NCI-H2107 (cell line): ENCODE data around the gene HAUS7.

Experiments
- DNase-seq: peaks from one replicate; lab custom pipeline; 2025; lab: John Stamatoyannopoulos, UW

Gene HAUS7

DNA sequence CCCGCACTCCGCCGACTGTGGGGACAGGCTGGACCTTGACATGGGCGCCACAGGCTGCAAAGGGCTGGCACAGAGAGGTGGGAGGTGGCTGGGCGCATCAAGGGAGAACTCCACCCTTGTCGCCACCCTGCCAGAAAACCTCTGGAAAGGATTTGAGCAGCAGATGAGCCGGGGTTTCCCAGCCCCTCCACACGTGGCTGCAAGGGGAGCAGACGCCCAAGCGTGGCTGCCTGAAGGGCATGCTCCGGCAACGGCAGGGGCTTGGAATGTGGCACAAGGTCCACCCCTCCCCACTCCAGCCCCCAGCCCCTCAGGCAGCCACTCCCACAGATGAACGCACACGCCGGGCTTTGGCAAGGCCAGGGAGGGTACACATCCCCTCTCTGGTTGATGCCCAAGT lies 29.0 kb upstream of the HAUS7 start:
- DNase-seq, result no peak

DNA sequence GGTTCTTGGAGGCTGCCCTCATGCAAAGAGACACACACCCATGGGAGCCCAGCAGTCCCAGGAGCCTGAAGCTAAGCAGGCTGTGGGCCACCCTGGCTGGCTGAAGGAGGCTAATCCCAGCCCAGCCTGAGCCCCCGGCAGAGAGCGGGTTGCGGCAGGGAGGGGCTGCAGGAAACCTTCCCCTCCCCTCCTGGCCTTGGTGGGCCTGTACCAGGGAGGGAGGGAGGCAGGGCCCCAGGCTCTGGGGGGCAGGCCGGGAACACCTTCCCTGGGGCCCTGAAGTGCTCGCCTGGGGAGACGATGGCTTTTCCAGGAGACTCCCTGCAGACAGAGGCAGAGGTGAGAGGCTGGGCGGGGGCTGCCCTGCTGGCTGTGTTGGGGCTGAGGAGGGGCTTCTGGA lies 28.1 kb upstream of the HAUS7 start:
- DNase-seq, result no peak

DNA sequence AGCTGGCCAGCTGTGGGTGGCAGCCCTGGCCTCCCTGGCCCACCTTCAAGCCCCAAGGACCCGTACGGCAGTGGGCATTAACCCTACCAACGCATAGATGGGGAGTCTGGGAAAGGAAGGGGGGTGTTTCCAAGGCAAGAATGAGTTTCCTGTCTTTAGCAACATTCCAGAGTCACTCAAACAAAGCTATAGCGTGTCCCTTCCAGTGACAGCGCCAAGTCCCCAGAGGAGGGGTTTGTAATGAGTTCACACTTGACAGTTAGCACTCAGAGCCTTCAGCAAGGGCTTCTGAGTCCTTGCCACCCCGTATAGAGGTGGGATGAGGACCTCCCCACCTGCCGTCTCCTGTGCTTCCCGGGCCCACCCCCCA lies 26.2 kb upstream of the HAUS7 start:
- no peak for DNase-seq

DNA sequence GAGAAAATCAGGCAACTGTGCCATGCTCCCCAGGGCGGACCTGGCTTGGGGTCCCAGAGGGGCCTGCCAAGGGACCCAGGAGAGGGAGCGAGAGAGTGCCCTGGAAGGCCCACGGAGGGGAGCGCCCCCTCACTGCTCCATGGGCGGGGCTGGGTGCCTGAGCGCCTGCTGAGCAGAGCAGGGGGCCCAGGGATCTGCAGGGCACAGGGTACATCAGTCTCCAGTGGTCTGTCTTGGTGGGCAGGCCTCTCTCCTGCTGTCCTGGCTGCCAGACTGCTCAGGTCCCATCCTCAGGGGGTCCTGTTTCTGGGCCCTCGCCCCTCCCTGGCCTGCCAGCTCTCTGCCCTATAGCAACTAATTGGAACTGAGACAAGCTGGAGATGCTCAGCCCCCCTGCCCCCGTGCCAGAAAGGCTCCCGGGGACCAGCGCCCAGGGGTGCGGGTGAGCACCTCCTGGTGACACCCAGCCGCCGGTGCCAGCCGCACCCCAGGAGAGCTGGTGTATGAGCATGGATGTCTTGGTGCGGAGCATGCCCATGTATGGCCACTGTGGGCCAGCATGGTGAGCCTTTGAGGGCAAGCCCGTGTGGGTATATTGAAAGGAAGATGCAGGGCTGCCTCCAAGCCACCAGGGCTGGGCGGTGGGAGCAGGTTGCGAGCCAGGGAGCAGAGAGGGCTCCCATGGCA lies 25.7 kb upstream of the HAUS7 start:
- no peak for DNase-seq

DNA sequence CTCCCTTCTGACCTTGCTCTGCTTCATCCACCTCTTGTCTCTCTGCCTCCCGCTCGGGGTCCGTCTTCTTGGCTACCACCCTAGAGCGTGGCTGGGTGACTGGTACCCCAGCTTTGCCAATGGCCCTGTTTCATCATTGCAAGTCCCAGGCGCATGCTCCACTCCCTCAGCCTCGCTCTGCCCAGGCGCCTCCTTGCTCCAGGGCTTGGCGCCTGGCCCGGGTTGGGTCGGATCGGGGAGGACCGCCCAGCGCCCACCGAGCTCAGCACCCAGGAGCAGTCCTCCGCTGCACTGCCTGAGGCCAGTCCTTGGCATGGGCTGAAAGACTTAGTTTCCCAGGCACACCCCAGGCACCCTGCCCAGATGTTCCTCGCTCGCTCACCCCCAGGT lies 25.0 kb upstream of the HAUS7 start:
- no peak for DNase-seq

DNA sequence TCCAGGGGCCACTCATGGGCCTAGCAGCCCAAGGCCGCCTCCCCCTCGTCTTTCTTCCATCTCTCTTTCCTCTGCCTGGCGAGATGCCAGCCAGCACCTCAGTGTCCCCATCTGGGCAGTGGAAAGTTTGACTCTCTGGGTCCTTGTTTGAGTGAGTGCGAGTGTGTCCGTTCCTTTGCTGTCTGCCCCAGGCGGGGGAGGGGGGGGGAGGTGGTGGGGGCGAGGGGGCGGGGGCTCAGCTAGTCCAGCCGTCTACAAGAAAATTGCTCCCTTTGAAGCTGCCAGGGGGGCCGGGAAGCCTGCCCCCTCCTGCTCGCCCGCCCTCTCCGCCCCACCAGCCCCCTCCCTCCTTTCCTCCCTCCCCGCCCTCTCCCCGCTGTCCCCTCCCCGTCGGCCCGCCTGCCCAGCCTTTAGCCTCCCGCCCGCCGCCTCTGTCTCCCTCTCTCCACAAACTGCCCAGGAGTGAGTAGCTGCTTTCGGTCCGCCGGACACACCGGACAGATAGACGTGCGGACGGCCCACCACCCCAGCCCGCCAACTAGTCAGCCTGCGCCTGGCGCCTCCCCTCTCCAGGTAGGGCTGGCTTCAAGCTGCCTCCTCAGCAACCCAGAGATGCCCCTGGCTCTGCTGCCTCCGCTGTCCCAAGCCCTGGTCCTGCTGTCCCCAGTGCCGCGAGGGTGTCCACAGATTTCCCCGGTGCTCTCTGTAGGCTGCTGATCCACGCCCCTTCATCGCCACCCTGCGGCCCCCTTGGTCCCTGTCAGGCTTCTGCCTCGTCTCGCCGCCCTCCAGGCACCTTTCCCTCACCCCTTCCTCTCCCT lies 24.4 kb upstream of the HAUS7 start, which contains the start of gene BGN:
BGN (plus strand) TSS at position 440 of the 821 bp plus-strand sequence. CDS start 9,652 bp downstream, outside the sequence.
- DNase-seq, result no peak

DNA sequence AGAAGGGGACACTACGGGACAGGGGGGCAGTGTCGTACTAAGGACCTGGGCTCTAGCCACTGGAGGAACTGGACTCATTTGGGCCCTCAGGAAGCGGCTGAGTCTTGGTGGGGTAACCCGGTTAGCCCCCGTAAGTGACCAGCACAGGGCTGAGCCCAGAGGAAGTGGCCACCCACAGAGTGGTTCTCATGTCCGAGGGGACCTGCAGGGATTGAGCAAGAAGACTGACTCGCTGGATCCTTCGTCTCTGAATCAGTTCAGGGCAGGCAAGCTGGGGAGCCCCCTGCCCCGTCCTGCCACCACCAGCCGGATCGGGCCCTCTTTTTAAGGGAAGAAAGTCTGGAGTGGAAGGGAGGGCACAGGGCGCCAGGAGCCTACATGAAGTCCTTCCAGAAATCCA lies 23.7 kb upstream of the HAUS7 start:
- DNase-seq, result no peak

DNA sequence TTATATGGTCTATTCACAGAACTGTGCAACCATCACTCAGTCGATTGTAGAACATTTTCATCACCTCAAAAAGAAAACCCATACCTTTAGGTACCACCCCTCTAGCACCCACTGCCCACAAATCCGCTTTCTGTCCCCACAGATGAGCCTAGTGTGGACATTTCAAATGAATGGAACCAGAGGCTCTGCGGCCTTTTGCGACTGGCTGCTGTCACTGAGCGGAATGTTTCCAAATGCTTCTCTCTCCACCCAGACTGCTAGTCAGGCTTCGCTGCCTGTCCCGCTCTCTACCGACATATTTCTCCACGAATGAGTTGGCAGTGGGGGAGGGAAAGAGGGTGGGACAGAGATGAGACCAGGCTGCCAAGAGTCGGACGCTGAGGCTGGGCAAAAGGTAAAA lies 22.7 kb upstream of the HAUS7 start:
- DNase-seq, result no peak

DNA sequence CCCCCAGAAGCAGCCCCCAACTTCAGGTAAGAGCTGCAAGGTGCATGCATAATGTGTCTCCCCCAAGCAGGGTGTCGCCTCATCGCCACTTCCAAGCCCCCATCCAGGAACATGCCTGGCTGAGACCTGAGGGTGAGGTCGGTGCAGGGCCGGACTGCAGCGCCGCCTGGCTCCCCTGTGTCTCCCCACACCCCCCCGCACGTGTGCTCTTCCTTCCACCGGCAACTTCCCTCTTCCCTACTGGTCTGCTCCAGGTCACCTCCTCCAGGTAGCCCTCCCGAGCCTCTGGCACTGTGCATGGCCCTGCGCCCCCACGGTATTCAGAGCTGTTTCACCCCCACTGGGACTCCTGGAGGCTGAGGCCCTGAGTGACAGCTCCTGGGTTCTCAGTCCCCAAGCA lies 22.2 kb upstream of the HAUS7 start:
- no peak for DNase-seq

DNA sequence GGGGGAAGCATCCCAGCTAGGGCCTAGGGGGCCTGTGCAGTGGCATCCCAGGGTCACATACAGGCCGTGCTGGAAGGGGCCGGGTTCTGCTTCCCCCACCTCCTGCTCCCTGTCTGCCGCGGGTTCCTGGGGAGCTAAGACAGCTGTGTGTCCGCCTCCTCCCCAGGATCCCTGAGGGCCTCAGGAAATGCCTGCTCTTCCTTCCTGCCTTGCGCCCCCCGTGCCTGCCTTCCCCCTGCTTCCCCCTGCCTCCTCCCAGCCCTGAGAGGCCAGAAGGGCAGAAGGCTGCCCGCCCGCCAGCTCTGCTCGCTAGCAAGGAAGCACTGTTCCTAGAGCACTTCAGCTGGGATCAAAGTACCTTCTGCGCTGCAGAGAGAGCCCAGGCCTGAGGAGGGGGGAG lies 21.5 kb upstream of the HAUS7 start:
- no peak for DNase-seq

DNA sequence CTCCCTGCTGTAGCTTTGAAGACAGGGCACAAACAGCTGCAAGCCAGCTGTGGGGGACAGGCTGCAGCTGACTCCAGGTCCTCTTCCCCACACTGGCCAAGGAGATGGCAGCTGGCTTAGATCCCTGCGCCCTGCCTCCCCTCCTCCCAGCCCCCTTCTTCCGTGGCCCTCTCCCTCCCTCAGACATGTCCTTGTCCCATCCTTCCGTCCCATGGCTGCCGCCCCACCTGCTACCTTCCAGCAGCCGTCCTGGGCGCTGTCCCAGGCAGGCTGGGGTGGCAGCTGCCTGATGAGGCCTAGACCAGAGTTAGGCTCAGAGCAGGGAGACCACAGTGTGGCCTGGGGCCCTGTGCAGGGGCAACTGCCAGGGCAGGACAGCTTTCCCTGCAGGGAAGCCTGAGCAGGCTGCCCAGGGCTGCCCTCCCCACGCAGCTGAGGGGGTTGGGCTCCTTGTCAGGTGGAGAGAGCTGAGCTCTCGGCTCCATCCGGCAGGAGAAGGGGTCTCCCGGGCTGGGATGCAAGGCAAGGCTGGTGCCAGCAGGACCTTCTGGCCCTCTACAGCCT lies 21.1 kb upstream of the HAUS7 start:
- DNase-seq, result no peak

DNA sequence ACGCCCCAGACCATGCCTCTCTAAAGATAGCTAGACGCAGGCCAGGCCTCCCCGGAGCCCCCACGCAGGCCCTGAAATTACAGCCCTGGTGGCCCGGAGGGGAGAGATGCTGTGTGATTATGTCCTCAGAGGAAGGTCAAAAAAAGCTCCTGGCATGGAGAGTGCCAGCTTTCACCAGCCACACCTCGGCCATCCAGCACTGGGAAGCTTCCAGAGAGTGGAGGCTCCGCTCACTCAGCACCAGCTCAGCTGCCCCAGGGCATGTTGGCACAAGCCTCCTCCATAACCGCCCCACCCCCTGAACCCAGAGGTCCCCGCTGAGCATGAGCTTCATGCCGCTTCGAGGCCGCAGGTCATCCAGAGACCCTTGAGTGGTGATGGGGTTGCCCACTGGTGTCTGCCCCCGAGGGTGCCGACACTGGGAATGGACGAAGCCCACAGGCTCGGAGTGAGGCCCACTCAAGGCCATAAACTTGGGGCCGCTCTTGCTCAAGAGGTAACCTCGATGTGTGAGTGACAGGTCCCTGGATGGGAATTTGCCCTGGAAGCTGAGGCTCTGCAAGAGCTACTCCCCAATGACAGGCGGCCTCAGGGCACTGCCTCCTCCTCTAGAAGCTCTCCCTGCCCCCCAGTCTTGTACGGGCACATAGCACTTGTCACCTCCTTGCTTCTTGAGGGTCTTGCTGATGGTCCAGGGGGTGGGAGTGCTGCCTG lies 20.0 kb upstream of the HAUS7 start:
- DNase-seq, result no peak

DNA sequence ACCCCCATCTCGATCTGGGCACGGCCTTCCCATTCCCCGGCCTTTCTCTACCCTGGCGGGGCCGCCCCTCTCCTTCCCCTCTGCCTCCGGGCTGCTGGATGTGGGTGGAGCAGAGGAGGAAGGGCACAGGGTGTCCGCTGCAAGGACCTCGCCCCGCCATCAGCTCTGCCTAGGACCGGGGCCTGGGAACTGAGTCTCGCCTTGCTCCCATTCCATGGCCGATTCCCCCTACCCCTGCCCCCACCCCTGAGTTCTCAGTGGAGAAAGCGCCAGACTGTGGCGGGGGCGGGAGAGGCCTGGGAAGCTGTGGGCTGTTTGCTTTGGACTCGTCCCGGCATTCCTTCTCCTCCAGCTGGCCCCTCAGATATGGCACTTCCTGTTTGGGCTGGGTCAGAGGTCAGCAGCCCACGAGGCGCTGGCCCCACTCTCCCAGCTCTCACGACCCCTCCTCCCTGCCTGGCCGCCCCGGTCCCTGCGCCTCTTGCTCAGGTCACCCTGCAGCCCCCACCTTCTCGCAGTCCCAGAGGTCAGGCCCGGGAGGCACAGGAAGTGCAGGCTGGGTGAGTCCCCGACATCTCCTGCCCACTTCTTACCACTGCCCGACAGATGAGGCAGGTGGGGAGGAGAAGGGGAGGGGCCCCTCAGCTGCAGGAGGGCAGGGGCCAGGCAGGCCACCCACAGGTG lies 18.0 kb upstream of the HAUS7 start:
- no peak for DNase-seq

DNA sequence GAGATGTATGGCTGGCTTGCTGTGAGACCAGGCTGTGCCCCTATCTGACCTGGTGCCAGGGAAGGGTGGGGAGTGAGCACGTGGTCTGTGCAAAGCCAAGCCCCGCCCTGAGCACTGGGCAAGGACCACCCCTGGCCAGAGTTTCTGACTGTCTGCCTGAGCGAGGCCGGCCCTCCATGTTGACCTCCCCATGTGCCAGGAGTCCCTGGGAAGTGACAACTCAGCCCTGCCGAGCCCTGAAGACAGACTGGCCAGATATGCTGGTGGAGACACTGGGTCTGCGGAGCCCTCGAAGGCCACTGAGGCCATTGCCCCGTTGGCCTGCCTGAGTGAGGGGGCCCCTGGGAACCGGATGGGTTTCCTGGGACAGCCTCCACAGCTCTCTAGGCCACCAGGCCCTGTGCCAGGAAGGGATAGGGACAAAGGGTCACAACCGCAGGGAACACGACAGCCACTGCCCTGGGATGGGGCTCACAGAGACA lies 17.3 kb upstream of the HAUS7 start:
- no peak for DNase-seq

DNA sequence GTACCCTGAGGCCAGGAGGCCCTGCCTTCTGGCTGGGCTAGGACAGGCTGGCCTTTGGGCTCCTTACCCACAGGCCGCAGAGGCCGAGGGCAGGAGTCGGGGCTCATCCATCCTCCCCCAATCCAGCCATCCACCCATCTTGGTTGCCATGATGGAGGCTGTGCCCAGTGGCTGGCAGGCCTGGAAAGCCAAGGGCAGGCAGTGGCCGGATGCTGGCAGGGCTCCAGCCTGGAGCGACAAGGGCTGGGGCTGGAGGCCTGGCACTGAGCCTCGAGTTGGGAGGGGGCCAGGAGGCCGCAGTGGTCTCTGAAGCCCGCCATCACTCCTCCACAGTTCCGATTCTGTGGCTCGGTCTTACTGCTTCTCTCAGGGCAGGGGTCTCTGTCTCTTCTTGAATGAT lies 15.8 kb upstream of the HAUS7 start:
- DNase-seq, result no peak

DNA sequence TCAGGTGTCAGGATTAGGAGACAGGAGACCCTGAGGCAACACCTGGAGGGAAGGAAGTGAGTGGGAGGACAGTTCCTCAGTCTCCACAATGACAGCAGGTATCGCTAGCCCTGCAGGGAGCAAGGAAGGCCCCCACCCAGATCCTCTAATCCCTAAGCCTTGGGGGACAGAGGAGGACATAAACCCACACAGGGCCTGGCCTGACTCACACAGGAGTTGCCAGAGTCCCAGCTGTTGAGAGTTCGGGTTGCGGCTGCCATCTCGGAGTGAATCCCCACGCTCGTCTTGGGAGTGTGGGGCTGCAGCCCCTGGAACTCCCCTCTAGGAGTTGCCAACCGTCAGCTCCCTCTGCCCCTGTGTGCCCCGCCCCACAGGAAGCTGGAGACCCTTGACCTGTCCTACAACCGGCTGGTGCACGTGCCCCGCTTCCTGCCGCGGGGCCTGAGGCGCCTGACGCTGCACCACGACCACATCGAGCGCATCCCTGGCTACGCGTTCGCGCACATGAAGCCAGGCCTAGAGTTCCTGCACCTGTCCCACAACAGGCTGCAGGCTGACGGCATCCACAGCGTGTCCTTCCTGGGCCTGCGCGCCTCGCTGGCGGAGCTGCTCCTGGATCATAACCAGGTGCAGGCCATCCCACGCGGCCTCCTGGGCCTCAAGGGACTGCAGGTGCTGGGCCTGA lies 15.2 kb upstream of the HAUS7 start:
- DNase-seq, result no peak

DNA sequence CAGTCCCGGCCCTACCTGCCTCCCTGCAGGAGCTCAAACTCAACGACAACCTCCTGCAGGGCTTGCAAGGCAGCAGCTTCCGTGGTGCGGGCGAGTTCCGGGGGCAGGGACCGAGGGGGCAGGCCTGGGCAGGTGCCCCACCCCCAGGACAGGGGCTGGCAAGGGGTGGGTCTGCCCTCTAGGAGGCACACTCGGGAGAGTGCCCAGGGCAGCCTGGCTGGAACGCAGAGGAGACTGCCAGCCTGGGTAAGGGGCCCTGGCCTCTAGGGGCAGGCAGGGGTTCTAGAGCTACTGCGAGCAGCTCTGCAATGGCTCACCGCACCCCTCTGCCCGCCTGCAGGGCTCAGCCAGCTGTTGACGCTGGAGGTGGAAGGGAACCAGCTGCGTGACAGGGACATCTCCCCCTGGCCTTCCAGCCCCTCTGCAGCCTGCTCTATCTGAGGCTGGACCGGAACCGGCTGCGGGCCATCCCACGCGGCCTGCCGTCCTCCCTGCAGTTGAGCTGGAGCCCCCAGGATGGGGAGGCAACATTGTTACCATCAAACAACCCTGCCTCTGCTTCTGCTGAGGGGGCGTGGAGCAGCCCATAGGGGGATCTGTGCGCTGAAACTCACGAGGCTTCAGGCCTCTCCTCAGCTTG lies 12.1 kb upstream of the HAUS7 start:
- no peak for DNase-seq

DNA sequence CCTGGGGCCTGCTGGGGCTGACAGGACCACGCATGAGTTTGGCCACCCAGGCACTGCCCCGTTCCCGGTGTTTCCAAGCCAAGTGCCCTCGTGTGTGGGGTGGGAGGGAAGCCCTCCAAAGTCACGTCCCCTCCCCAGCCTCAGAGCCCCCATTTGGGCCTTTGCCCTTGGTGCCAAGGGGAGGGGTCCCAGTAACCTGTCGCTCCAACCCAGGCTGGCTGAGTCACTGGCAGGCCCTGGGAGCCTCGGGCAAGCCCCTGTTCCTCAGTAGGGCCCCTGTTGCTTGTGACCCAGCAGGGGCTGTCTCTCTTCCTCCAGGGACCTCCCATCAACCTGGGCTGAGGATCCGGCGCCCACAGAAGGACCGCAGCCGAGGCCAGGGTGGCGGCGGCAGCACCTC lies 10.7 kb upstream of the HAUS7 start:
- no peak for DNase-seq

DNA sequence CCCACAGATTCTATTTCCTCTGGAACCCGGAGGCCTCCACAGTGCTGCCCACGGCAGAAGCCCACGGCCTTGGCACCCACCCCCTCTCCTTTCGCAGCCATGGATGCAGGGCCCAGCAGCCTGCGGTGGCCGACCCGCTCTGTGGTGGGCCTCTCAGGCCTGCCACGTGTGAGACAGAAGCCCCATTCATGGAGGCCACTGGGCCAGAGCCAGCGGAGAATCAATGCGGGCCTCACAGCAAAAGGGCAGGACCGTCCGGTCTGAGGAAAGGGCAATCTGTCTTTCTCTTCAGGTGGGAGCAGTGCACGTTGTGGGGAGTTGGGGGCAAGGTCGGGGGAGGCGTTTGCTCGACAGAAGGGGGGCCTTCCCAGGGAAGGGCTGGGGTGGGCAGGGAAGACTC lies 8.4 kb upstream of the HAUS7 start:
- DNase-seq, result no peak

DNA sequence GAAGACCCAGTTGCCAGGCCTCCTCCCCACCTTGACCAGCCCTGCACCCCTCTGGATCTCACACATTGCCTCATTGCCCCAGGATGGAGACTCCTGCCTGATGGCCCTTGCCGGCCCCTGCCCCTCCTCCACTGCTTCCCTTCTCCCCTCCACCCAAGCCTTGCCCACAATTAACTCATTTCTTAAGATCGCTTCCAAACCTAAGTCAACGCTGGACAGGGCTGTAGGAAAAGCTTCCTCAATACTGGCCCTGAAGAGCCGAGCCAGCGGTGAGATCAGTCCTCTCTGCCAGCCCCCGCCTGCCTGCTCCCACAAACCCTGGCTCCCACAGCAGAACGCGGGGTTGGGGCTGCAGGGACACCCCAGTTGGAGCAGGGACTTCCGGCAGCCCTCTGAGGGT lies 7.5 kb upstream of the HAUS7 start:
- DNase-seq, result no peak

DNA sequence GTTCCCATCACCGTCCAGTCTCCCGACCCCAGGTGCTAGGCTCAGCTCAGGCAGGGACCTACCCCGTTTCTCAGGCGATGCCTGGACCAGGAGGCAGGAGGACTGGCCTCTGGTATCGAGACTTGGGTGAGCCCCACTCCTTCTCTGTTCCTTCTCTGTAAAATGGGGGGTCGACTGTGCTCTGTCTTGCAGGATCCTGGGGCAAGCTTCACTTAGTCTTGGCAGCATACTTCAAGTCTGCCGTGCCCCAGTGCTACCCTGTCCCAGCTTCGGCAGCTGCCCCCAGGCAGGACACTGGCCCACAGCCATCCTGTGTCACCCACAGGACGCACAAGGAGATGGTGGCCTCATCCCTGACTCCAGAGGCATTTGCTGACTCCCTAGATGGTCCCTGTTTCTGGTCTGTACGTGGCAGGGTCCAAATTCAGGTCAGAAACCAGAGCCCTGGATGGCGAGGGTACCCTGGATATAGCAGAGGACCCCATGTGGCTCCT lies 7.0 kb upstream of the HAUS7 start:
- DNase-seq, result no peak
